ENCODE results near the gene CCDC51.

- no peak for TF ChIP-seq CTCF (IDR thresholded peaks at IDR 0.05)
- no peak for TF ChIP-seq POLR2AphosphoS5 (IDR thresholded peaks at IDR 0.05; ENCODE audit: insufficient read depth in 1 of 2, low read depth in 1 of 2)
Measured at GRCh38 chr3:48436855-48437254, 3.1 kb downstream of the CCDC51 start.
